Chondrocyte (in vitro differentiated cells): Measurements from ENCODE around the gene UCP2. TPM values are rescaled to one million over a fixed set of nuclear protein-coding genes. Genes with fewer than 3 reads are reported as not detected.
"Not testable (repeated sequence)": the region's sequence is repeated elsewhere in the genome, so short reads cannot be mapped to it uniquely, and the experiment has no call there.

Experiments used
- DNase-seq: peaks from one replicate; pipeline ENCODE4 v3.0.0; 2021; ENCODE audit warnings: mixed read lengths, low spot score
- H3K27ac Mint-ChIP-seq: one replicate; pipeline ENCODE4 v1.8.0; 2021; ENCODE audit warnings: mild to moderate bottlenecking, moderate library complexity, mixed read lengths; ENCODE audit not compliant: unreplicated experiment
- H3K27me3 Mint-ChIP-seq: 2 replicates; pipeline ENCODE4 v1.8.0; 2021; ENCODE audit warnings: low read depth, mixed read lengths
- H3K36me3 Mint-ChIP-seq: 2 replicates; pipeline ENCODE4 v1.8.0; 2021; ENCODE audit warnings: low read depth, mixed read lengths
- H3K4me1 Mint-ChIP-seq: 2 replicates; pipeline ENCODE4 v1.8.0; 2021; ENCODE audit warnings: low read depth, mild to moderate bottlenecking, mixed read lengths
- H3K4me3 Mint-ChIP-seq: one replicate; pipeline ENCODE4 v1.8.0; 2021; ENCODE audit warnings: mild to moderate bottlenecking, moderate library complexity, mixed read lengths; ENCODE audit not compliant: unreplicated experiment
- H3K9me3 Mint-ChIP-seq: 2 replicates; pipeline ENCODE4 v1.8.0; 2021; ENCODE audit warnings: low read depth, mixed read lengths
- CTCF ChIP-seq: fragments of 200-600 bp; sonication (generic); IDR thresholded peaks from 2 replicates; pipeline ENCODE4 v1.5.0; 2021; ENCODE audit warnings: antibody characterized with exemption, mild to moderate bottlenecking, moderate library complexity
- total RNA-seq: library from RNA; stranded (reverse); gene quantifications from 3 replicates; pipeline ENCODE4 v1.2.1, GENCODE V29; 2021

The UCP2 gene
- total RNA-seq, 1 donor from 2014 or later, result 41.0 TPM

GRCh38 chr11:73942010-73942409 is 40.6 kb downstream of the UCP2 start:
- DNase-seq, result no peak
- Mint-ChIP-seq H3K9me3 (peaks cover 21% of the 10 kb centered on the region), H3K27ac (no peak overlapping the region)

GRCh38 chr11:73940801-73941570 is 41.7 kb downstream of the UCP2 start:
- no peak for TF ChIP-seq CTCF
- peaks cover 4% of the 10 kb centered on the region for H3K36me3 Mint-ChIP-seq
- H3K27me3 Mint-ChIP-seq, result no peaks in the 10 kb centered on the region
- no peaks in the 10 kb centered on the region for H3K4me1 Mint-ChIP-seq
- no peak for DNase-seq
- H3K27ac Mint-ChIP-seq, result no peak overlapping the region
- H3K9me3 Mint-ChIP-seq, result peaks cover 13% of the 10 kb centered on the region
- H3K4me3 Mint-ChIP-seq, result no peak overlapping the region

More at GRCh38 chr11:73942010-73942409, 40.6 kb downstream of the UCP2 start:
- Mint-ChIP-seq H3K4me1 (no peaks in the 10 kb centered on the region), H3K36me3 (peaks cover 5% of the 10 kb centered on the region), H3K4me3 (no peak overlapping the region), H3K27me3 (no peaks in the 10 kb centered on the region)
- TF ChIP-seq CTCF, result no peak

GRCh38 chr11:73939096-73939495 is 43.5 kb downstream of the UCP2 start:
- Mint-ChIP-seq H3K4me3 (no peak overlapping the region), H3K4me1 (no peaks in the 10 kb centered on the region), H3K36me3 (peaks cover 7% of the 10 kb centered on the region), H3K27me3 (no peaks in the 10 kb centered on the region), H3K27ac (no peak overlapping the region), H3K9me3 (peaks cover 13% of the 10 kb centered on the region)
- DNase-seq, result no peak
- no peak for TF ChIP-seq CTCF

- not testable (repeated sequence) for H3K4me3 Mint-ChIP-seq, DNase-seq, H3K27me3 Mint-ChIP-seq, H3K9me3 Mint-ChIP-seq, H3K4me1 Mint-ChIP-seq, H3K36me3 Mint-ChIP-seq, H3K27ac Mint-ChIP-seq
Measured at GRCh38 chr11:73936047-73936446, 46.6 kb downstream of the UCP2 start.

- H3K27me3 Mint-ChIP-seq, result no peaks in the 10 kb centered on the region
- no peaks in the 10 kb centered on the region for H3K9me3 Mint-ChIP-seq
- no peak overlapping the region for H3K27ac Mint-ChIP-seq
- peaks cover 6% of the 10 kb centered on the region for H3K36me3 Mint-ChIP-seq
- H3K4me3 Mint-ChIP-seq, result no peak overlapping the region
- TF ChIP-seq CTCF, result no peak
- no peaks in the 10 kb centered on the region for H3K4me1 Mint-ChIP-seq
- DNase-seq, result no peak
Measured at GRCh38 chr11:73932781-73933180, 49.9 kb downstream of the UCP2 start.

- no peak overlapping the region for H3K27ac Mint-ChIP-seq
- TF ChIP-seq CTCF, result no peak
- H3K27me3 Mint-ChIP-seq, result no peaks in the 10 kb centered on the region
- H3K9me3 Mint-ChIP-seq, result no peaks in the 10 kb centered on the region
- no peaks in the 10 kb centered on the region for H3K4me1 Mint-ChIP-seq
- H3K36me3 Mint-ChIP-seq, result peaks cover 11% of the 10 kb centered on the region
- H3K4me3 Mint-ChIP-seq, result no peak overlapping the region
- DNase-seq, result no peak
Measured at GRCh38 chr11:73931951-73932350, 50.7 kb downstream of the UCP2 start.
